Activated T-cell treated with anti-CD3 and anti-CD28 coated beads for 48 hours (primary cell): Measurements from ENCODE around the gene TMEM86B.
"Not testable (repeated sequence)": the region's sequence is repeated elsewhere in the genome, so short reads cannot be mapped to it uniquely, and the experiment has no call there.

Experiments
- DNase-seq: peaks from one replicate; pipeline ENCODE4 v3.0.0-alpha.2; 2020; ENCODE audit warnings: low read depth

TMEM86B gene

DNA sequence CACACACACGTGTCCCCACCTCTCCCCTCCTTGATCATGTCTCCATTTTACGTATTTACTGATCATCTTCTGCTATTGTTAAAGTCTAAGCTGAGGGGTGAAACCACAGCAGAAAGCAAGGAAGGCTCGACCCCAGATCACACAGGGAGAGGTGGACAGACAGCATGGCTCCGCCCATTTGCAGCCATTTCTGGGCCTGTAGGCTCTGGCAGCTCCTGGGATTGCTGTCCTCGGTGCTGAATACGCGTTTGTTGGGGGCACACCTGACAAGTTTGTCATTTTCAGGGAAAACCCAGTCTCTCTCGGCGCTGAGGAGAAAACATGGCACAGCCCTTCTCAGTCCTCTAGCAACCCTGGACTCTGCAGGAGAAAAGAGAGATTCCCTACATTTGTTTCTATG lies 8.0 kb downstream of the TMEM86B start:
- no peak for DNase-seq

DNA sequence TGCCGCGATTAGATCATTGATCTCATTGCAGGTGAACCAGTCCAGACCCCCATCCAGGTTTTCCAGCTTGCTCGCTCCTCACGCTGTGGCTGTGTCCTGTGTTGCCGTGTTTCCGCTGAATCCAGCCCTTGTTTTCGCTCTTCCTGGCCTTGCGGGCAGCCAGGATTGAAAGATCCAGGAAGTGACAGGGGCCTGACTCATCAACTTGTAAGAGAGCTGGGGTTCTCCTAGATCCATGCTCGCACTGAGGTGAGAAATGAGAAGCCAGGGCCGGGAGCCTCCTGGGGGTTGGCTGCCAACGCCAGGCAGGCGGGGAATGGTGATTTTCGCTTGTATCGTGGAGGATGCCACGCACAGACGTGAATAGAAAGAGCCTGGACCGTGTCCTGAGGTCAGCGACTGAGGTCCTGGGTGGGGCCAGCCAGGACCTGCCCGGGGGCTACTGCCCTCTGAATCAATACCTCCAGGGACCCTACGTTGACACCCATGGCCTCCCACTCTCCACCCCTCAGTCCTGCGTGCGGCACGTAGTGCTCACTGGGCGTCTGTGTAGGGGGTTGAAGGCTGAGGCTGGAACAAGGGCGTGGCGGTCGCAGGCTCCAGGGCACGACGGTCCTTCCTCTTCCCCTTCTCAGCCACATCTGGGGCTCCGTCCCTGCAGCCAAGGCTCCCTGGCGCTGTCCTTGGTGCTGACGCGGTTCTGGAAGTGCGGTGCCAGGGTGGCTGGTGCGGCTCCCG lies 11.9 kb downstream of the TMEM86B start:
- peak; percentile 57 for DNase-seq

- DNase-seq: no peak
Observed at GRCh38 chr19:55213547-55213946, 15.0 kb downstream of the TMEM86B start.

- DNase-seq: peak; percentile 48
Observed at GRCh38 chr19:55212447-55212846, 16.1 kb downstream of the TMEM86B start.

GRCh38 chr19:55209693-55210472 lies 18.7 kb downstream of the TMEM86B start:
- DNase-seq: no peak

- DNase-seq: no peak
Observed at GRCh38 chr19:55208880-55209692, 19.5 kb downstream of the TMEM86B start, which contains the start of gene PTPRH. PTPRH (minus strand) TSS chr19:55209501; CDS start chr19:55209433, 68 bp downstream.

DNA sequence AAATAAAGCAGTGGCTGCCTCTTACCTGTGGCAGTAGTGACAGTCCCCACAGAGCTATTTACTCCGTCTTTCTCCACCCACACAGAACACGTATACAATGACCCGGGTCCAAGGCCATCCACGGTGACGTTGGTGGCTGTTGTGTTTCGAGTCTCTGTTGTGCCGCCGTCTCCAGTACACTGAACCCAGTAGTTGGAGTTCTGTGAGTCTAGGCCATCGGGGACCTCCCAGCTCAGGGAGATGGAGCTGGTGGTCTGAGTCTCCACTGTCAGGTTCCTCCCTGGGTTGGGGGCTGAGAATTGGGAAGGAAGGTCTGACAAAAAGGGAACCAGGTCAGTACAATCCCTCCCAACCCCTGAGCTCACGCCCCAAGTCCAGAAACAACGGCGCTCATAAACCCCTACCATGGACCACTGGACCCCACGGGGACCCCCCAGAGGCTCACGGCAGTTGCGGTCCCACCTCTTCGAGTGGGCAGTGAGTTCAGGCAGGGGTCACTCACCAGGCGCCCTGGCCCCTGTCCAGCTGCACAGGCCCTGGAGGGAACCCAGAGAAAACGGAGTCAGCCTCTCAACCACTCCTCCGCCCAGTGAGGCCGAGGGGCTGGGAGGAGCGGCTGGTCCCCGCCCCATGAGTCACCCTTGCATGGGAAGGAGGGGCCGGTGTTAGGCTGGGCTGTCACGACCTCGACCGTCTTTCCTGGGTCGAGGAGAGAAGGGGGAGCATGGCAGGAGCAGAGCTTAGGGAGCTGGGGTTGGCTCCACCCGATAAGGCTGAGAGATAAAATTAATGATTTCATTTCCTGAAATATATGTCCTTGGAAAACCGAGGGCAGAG lies 21.7 kb downstream of the TMEM86B start:
- DNase-seq: peak; percentile 56

- DNase-seq: not testable (repeated sequence)
Observed at GRCh38 chr19:55202199-55202598, 26.4 kb downstream of the TMEM86B start.

GRCh38 chr19:55199620-55200204 lies 28.9 kb downstream of the TMEM86B start:
- DNase-seq: no peak

DNA sequence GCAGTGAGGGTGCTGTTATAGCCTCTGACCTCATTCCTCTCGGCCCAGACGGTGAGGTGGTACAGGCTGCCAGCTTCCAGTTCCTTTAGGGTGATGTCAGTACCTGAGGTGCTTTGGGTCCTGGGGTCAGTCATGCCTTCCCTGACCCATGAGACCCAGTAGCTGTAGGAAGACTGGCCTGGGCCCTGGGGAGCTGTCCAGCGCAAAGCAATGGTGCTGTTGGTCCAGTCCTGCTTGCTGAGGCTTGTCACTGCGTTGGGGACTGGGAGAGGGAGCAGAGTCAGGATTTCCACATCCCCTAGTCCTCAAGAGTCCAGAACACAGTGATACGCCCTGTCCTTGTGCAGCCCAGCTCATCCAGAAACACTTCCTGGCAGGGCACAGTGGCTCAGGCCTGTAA lies 29.9 kb downstream of the TMEM86B start:
- no peak for DNase-seq

DNA sequence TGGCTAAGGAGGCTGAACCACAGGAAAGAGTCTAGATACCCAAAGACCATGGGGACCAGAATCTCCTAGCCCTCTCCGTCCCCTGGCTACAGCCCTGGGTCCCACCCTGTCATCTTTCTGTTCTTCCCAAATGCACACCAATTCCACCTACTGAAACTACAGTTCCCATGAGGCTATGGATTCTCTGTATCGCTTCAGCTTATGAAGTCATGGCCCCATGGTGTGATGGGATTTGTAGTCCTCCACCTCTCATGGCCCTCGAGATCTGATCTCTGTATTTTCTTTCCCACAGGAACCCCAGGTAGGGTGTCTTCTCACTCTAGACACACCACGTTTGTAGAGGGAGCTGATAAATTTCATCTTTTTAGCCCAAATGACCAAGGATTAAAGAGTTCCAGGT lies 31.0 kb downstream of the TMEM86B start:
- no peak for DNase-seq

GRCh38 chr19:55196803-55197202 lies 31.8 kb downstream of the TMEM86B start:
- DNase-seq: no peak

GRCh38 chr19:55193481-55193880 lies 35.1 kb downstream of the TMEM86B start:
- DNase-seq: no peak

GRCh38 chr19:55189403-55189835 lies 39.1 kb downstream of the TMEM86B start:
- DNase-seq: no peak

- no peak for DNase-seq
Observed at GRCh38 chr19:55188625-55189024, 39.9 kb downstream of the TMEM86B start.

- DNase-seq: no peak
Observed at GRCh38 chr19:55186080-55186479, 42.5 kb downstream of the TMEM86B start.

GRCh38 chr19:55181740-55182139 lies 46.8 kb downstream of the TMEM86B start:
- no peak for DNase-seq

GRCh38 chr19:55179606-55180484 lies 48.7 kb downstream of the TMEM86B start, which contains the start of gene SYT5:
SYT5 (minus strand) TSS chr19:55180289; CDS start chr19:55179041, 1,248 bp downstream.
- peak; percentile 58 for DNase-seq

GRCh38 chr19:55178781-55179599 lies 49.6 kb downstream of the TMEM86B start:
- DNase-seq: peak; percentile 85
